Spinal cord (tissue), 10 donors: ENCODE data around the gene TMCC1. TPM values are rescaled to one million over a fixed set of nuclear protein-coding genes. Genes with fewer than 3 reads are reported as not detected.
A peak's percentile ranks its signal among the peaks of the same experiment; 100 is the strongest.

ENCODE experiments used
- DNase-seq, 6 donors: peaks; one replicate each; pipeline versions ENCODE4 v3.0.0 to v3.0.0-alpha.2; 2013 to 2015; ENCODE audit warnings: low spot score in 6 of 6, low read depth in 4 of 6
- H3K27ac ChIP-seq: one replicate; pipeline ENCODE4 v1.5.1; 2013; ENCODE audit warnings: low read depth, low read length, control low read depth
- H3K27me3 ChIP-seq: one replicate; pipeline ENCODE4 v1.6.1; 2013; ENCODE audit warnings: low read length; ENCODE audit not compliant: control insufficient read depth, insufficient read depth
- H3K36me3 ChIP-seq: one replicate; pipeline ENCODE4 v1.6.1; 2013; ENCODE audit warnings: low read length; ENCODE audit not compliant: control insufficient read depth, insufficient read depth
- H3K4me1 ChIP-seq: one replicate; pipeline ENCODE4 v1.6.1; 2013; ENCODE audit warnings: low read length; ENCODE audit not compliant: control insufficient read depth, insufficient read depth
- H3K4me3 ChIP-seq: one replicate; pipeline ENCODE4 v1.5.1; 2013; ENCODE audit warnings: low read depth, low read length, control low read depth
- H3K9me3 ChIP-seq: one replicate; pipeline ENCODE4 v1.6.1; 2013; ENCODE audit warnings: low read length; ENCODE audit not compliant: control insufficient read depth, insufficient read depth
- WGBS: methylation state at CpG from one replicate; pipeline ENCODE4 v1.1.5; 2013; ENCODE audit warnings: missing lambda C conversion rate; ENCODE audit not compliant: insufficient coverage; 5-methylcytosine and 5-hydroxymethylcytosine counted together
- polyA plus RNA-seq, 2 donors: library from polyadenylated mRNA; unstranded; fragments of 120-200 nt; gene quantifications; one replicate each; pipeline ENCODE4 v1.2.1, GENCODE V29; 2013; ENCODE audit not compliant: insufficient read length in 2 of 2
- total RNA-seq, 2 donors: library from RNA; depleted of rRNA in 1 of 2; stranded (reverse); fragments of 120-200 nt in 1 of 2; fragments of >200 nt in 1 of 2; gene quantifications; one replicate each; pipeline versions ENCODE4 v1.2.3 to v1.2.4, GENCODE V29; 2013 to 2014
- donor health status: healthy.

Gene TMCC1
- total and polyA plus RNA-seq, 4 donors: 34.1 to 49.1 (median 44.4) TPM

DNA sequence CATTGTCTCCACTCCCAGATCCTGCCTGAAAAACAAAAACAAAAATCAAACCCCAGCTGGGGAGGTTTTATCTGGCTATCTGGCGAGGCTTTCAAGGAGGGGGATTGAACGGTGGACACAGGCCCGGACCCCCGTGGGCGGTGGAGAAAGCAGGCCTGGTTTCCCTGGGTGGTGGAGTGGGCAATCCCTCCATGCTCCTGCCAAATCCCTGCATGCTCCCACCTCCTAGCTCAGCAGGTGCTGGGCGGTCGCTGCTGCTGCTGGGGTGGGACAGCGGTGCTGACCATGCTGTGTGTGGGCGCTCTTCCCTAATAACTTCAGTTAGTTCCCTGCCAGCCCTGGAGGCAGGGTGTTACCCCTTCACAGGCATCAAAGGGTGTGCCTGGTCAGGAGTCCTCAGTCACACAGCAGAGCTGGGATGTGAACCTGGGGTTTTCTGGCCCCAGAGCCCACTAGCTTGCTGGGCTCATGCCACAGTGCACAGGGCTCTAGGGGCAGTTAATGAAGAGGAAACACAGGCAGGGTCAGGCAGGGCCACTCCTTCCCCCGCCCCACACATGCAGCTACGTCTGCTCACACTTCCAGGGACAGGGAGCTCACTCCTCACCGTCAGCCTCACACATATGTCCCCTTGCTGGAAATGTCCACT is 271.2 kb downstream of the TMCC1 start:
- peak in 1 of 6 donors; percentile 62 for DNase-seq
- Histone ChIP-seq H3K27ac (peak overlapping the region; percentile 76), H3K9me3 (no peaks in the 10 kb centered on the region), H3K4me3 (no peak overlapping the region), H3K4me1 (peaks cover 68% of the 10 kb centered on the region), H3K36me3 (no peaks in the 10 kb centered on the region), H3K27me3 (no peaks in the 10 kb centered on the region)
- WGBS: 74% methylated on average over 7 of the region's 12 CpGs

DNA sequence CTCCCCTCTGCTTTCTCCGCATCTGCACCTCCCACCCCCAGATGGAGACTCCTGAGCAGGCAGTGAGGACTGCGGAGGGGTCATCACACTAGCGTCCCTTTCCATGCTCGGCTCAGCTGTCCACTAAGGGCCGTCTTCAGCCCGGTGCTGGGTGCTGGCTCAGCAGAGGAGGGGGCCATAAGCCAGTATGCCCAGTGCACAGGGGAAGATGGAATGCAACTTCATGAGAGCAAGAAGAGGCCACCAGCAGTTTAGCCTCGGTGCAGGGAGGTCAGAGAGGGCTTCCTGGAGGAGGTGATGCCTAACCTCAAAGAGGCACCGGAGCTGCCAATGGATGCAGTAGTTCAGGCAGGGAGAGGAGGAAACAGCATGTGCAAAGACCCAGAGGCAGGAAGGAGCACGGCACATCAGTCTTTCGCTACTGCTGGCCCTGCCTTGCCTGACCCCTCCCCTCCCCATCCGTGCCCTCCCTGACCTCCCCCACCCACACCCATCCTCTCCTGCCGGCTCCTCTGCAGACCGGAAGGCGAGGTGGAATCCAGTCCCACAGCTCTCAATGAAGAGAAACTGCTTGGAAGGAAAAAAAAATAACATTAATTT is 271.8 kb downstream of the TMCC1 start:
- Histone ChIP-seq H3K4me3 (no peak overlapping the region), H3K27me3 (no peaks in the 10 kb centered on the region), H3K4me1 (peaks cover 62% of the 10 kb centered on the region), H3K27ac (peak overlapping the region; percentile 40), H3K36me3 (no peaks in the 10 kb centered on the region), H3K9me3 (no peaks in the 10 kb centered on the region)
- 82% methylated on average over 7 of the region's 14 CpGs for WGBS
- DNase-seq: no peak

DNA sequence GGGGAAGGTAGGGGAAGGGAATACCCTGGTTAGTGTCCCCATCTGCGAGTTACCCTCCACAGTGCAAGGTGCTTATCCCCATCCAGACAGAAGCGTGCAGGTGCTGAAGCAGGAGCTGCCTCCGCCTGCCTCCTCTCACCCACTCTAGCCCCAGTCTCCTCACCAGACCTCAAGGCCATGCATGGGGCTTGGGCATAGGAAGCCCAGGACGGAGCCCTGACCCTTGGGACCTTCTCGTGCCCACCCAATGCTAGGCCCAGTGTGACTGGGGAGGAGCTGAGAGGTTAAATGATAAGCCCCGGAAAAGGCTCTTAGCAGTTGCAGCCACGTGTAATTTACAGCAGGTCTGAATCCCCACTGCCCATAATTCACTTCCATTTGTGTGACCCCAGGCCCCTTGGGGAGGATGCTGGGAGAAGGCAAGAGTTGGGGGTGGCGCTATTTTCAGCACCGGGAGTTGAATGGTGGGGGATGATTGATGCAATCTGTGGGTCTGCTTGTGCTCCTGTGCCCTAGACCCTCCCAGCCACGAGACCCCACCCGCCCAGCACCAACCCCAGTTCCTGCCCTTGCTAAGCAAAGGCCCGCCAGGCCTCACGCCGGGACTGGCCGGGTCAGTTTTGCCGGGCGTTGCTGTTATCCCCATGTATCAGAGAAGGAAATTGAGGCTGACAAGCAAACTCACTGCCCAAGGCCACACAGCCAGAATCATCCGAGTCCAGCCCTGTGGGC is 272.5 kb downstream of the TMCC1 start:
- no peak overlapping the region for H3K27ac ChIP-seq
- H3K27me3 ChIP-seq: no peaks in the 10 kb centered on the region
- peaks cover 62% of the 10 kb centered on the region for H3K4me1 ChIP-seq
- WGBS: 74% methylated on average over 12 of the region's 18 CpGs
- no peak for DNase-seq
- no peak overlapping the region for H3K4me3 ChIP-seq
- no peaks in the 10 kb centered on the region for H3K36me3 ChIP-seq
- no peaks in the 10 kb centered on the region for H3K9me3 ChIP-seq

DNA sequence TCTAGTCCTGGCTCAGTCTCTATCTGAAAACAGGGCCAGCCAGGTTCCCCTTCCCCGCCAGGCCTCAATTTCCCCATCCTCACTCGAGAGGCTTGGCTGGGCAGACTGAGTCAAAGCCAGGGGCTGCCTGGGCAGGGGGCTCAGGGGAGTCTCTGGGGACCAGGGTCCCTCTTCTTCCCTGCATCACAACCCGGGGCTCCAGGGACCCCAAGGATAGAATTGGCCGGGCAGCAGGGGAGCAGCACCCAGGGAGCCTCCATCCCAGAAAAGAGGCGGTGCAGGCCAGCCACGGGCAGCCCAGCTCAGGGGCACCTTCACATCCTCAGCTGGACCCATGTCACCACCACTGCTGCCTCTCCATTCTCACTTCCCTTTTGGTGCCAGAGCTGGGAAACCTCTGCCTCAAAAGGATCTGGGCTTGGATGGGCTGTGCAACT is 273.8 kb downstream of the TMCC1 start:
- H3K27ac ChIP-seq: no peak overlapping the region
- DNase-seq: no peak
- H3K36me3 ChIP-seq: no peaks in the 10 kb centered on the region
- H3K27me3 ChIP-seq: no peaks in the 10 kb centered on the region
- no peaks in the 10 kb centered on the region for H3K9me3 ChIP-seq
- H3K4me1 ChIP-seq: peaks cover 54% of the 10 kb centered on the region
- H3K4me3 ChIP-seq: no peak overlapping the region
- WGBS: 89% methylated on average over 6 of the region's 6 CpGs

DNA sequence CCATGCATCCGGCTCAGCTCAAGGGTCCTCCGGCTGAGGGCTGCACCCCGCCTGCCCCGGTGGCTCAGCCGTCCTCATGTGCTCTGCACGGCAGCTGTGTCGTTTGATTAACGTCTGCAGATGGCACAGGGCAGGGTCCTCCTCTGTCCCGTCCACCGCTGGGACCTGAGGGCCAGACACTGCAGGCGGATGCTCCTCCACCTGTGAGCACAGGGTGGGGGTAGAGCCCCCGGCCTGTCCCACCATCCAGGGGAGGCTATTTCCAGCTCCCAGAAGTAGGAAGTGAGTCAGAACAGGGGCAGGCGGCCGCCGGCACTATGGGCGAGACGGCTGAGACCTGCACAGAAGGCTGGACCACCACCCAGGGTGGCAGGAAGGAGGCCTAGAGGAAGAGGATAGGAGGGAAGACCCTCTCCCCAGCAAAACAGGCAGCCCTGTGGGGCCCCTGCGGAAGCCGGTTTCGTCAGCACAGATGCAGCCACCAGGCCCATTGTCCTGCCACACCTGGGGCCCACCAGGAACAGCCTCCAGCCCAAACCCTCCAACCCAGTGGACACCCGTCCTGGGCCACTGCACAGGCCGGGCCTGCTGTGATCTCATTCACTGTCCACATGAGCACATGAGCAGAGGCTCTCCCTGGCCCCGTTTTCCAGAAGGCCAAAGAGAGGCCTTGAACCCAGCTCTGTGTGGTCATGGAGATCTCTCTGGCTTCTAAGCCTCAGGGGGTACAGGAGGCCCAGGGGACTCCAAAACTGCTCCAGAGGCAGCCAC is 274.4 kb downstream of the TMCC1 start:
- no peak overlapping the region for H3K27ac ChIP-seq
- no peaks in the 10 kb centered on the region for H3K9me3 ChIP-seq
- 72% methylated on average over 22 of the region's 23 CpGs for WGBS
- H3K4me3 ChIP-seq: no peak overlapping the region
- H3K27me3 ChIP-seq: no peaks in the 10 kb centered on the region
- DNase-seq: no peak
- H3K36me3 ChIP-seq: no peaks in the 10 kb centered on the region
- peaks cover 47% of the 10 kb centered on the region for H3K4me1 ChIP-seq

DNA sequence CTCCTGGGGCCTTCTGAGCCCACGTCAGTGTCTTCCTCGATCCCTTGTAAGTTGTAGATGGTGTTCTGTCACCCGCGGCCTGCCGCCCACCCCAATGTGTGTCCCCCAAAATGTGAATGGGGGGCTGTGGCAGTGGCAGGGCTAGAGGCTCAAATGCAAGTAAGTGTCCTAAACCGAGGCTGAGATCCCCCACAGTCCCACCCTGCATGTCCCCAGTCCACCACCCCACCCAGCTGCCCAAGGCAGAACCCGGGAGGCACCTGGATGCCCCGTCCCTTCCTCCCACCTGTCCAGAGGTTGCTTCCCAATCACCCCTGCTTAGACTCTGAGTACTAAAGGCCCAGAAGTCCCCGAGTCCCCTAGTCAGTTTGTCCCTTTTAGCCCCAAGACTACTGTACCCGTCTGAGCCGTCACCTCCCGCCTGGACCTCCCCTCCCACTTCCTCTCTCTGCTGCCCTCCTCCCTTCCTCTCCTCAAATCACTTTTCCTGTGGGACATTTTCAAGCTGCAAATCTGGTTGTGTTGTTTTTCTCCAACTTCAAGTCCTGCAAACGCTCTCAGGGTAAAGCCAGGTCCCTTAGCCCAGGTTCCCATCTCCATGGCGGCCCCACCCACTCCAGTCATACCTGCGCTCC is 275.2 kb downstream of the TMCC1 start:
- H3K27me3 ChIP-seq: no peaks in the 10 kb centered on the region
- WGBS: 81% methylated on average over 13 of the region's 15 CpGs
- H3K36me3 ChIP-seq: no peaks in the 10 kb centered on the region
- no peak overlapping the region for H3K4me3 ChIP-seq
- H3K4me1 ChIP-seq: peaks cover 41% of the 10 kb centered on the region
- DNase-seq: no peak
- H3K9me3 ChIP-seq: no peaks in the 10 kb centered on the region
- no peak overlapping the region for H3K27ac ChIP-seq

DNA sequence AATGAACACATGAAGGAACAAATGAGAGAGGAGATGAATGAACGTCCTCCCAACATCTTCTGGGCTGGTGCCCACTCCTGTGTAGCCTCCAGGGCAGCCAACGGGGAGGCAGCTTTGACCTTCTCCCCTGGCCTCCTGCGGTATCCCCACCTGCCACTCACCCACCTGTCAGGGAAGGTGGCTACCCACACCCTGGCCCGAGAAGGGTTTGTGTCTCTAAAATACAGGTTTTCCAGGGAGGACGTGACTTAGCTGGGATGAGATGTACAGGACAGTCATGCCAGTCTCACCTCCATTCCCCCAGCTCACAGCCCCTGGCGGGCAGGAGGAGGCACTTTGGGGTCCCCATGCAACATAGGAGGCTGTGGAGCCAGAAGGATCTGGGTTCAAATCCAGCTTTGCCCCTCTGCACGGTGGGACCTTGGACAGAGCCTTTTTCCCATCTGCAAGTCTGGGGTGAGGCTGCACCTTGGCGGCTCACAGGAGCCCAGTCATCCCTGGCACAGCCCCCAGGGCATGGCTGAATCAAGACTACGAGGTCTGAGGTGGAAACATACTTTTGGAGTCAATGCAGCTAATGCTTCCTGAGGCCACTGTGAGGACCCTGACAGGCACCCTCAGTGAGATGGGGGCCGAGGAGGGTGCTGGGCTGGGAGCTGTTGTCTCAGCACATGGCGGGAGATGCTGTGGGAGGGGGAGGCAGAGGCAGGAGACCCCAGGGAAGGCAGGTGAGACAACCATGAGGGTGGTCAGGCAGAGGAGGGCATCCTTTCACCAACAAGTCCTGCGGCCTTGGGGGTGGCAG is 275.9 kb downstream of the TMCC1 start:
- no peak for DNase-seq
- no peak overlapping the region for H3K4me3 ChIP-seq
- H3K27ac ChIP-seq: no peak overlapping the region
- no peaks in the 10 kb centered on the region for H3K9me3 ChIP-seq
- WGBS: 84% methylated on average over 9 of the region's 12 CpGs
- no peaks in the 10 kb centered on the region for H3K27me3 ChIP-seq
- H3K4me1 ChIP-seq: peaks cover 38% of the 10 kb centered on the region
- no peaks in the 10 kb centered on the region for H3K36me3 ChIP-seq

DNA sequence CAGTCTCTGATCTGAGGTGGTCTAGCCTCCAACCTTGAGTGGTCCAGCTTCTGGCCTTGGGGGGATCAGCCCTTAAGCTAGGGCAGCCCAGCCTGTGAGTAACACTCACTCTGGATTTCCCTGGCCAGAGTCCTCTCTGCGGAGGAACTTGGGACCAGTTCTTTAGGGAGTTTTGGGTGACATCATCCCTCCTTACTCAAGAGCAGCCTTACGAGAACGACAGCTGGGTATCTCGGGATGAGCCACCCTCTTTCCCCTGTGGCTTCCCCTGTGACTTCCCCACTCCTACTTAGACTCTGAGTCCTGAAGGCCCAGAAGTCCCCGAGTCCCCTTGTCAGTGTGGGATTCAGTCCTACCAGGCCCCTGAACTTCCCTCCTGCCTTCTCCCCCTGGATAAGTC is 276.8 kb downstream of the TMCC1 start:
- Histone ChIP-seq H3K27me3 (no peaks in the 10 kb centered on the region), H3K36me3 (no peaks in the 10 kb centered on the region), H3K27ac (no peak overlapping the region), H3K4me3 (no peak overlapping the region), H3K4me1 (peaks cover 40% of the 10 kb centered on the region), H3K9me3 (no peaks in the 10 kb centered on the region)
- DNase-seq: no peak
- WGBS: 88% methylated on average over 5 of the region's 5 CpGs
